ENCODE data around the gene LDHD. TPM values are rescaled to one million over a fixed set of nuclear protein-coding genes. Genes with fewer than 3 reads are reported as not detected.

The LDHD gene
- total and polyA plus RNA-seq, 2 of the 8 experiments (the other 6 are each of a cell fraction or from before 2014, with no cell fraction given): 14.9 to 18.2 TPM

DNA sequence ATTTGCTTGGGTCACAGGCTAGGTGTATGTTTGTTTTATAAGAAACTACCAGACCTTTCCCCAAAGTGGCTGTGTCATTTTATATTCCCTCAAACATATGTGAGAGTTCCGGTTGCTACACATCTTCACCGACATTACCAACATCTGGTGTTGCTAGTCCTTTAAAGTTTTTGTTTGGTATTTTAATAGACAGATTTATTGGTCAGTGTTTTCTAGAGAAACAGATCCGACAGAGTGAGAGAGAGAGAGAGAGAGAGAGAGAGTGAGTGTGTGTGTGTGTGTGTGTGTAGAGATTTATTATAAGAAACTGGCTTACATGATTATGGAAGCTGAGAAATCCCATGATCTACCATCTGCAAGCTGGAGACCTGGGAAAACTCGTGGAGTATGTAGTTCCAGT is 31.0 kb downstream of the LDHD start:
- CTCF ChIA-PET (ENCODE audit: partially characterized antibody): interaction anchor here (0.6 to 13.7 kb wide), 5 partner anchors 12 to 747 kb away, joined by 3 to 90 read pairs (median 6); no protein-coding TSS in a partner anchor

More for the DNA sequence above, 31.0 kb downstream of the LDHD start:
- H3K4me3 ChIP-seq (ENCODE audit: extremely low read depth in 1 of 4, insufficient read depth in 2 of 4, low read depth in 3 of 4, low read length in 4 of 4): no peak overlapping the region
- H3K23me2 ChIP-seq (ENCODE audit: low read depth, low read length): no peaks in the 10 kb centered on the region
- H3K9ac ChIP-seq (replicated peaks in 1 of 4; ENCODE audit: extremely low read depth in 1 of 4, low read depth in 3 of 4, low read length in 3 of 4): no peak overlapping the region
- no peaks in the 10 kb centered on the region for H3K9me3 ChIP-seq (ENCODE audit: insufficient read depth in 2 of 2, low read depth in 1 of 2, low read length in 1 of 2)
- no peak overlapping the region for H4K91ac ChIP-seq (replicated peaks; ENCODE audit: insufficient read length, low read length)
- H3K27ac ChIP-seq (ENCODE audit: low read depth, low read length): no peak overlapping the region
- no peak overlapping the region for H2BK20ac ChIP-seq (ENCODE audit: low read length)
- H2BK120ac ChIP-seq (replicated peaks; ENCODE audit: low read depth, low read length): no peak overlapping the region
- no peaks in the 10 kb centered on the region; a peak in 1 of 8 replicates for H3K36me3 ChIP-seq (ENCODE audit: control insufficient read depth in 2 of 4, insufficient read depth in 4 of 4, low read length in 3 of 4)
- 84% methylated on average over 4 of the region's 4 CpGs; no CpG with 5 or more reads in 1 of the 2 experiments for WGBS, 2 experiments (ENCODE audit: extremely low coverage in 1 of 2, insufficient coverage in 1 of 2, insufficient read length in 1 of 2, insufficient replicate concordance in 2 of 2, low coverage in 1 of 2, low lambda C conversion rate in 2 of 2, missing lambda C conversion rate in 1 of 2)
- H4K8ac ChIP-seq (ENCODE audit: extremely low read depth, insufficient read depth, low read length): no peak overlapping the region
- H3K4ac ChIP-seq (replicated peaks; ENCODE audit: insufficient read length, low read depth, low read length): no peak overlapping the region
- no peak overlapping the region for H2BK15ac ChIP-seq (ENCODE audit: low read length)
- H3K56ac ChIP-seq (replicated peaks; ENCODE audit: insufficient read length, low read depth, low read length): no peak overlapping the region
- H2BK12ac ChIP-seq (ENCODE audit: low read depth, low read length): no peak overlapping the region
- no peak overlapping the region for H4K5ac ChIP-seq (ENCODE audit: insufficient read length, low read depth, low read length)
- peaks cover 4 to 17% of the 10 kb centered on the region in 2 experiments for H4K20me1 ChIP-seq (replicated peaks in 1 of 2; ENCODE audit: control insufficient read depth in 1 of 2, insufficient read depth in 2 of 2, low read length in 2 of 2)
- FAIRE-seq: no peak
- H2AFZ ChIP-seq (ENCODE audit: low read length): no peak overlapping the region
- H3K4me1 ChIP-seq (replicated peaks in 1 of 4; ENCODE audit: control insufficient read depth in 3 of 4, insufficient read depth in 4 of 4, low read length in 3 of 4): peaks cover 5 to 15% (median 13%) of the 10 kb centered on the region in 4 experiments
- H3K18ac ChIP-seq (ENCODE audit: extremely low read depth, low read length): no peak overlapping the region
- H3K14ac ChIP-seq (ENCODE audit: insufficient read length): no peak overlapping the region
- no peak for DNase-seq (ENCODE audit: low read depth in 1 of 2, low spot score in 2 of 2)
- no peak overlapping the region for H3K4me2 ChIP-seq (ENCODE audit: insufficient read depth in 1 of 2, low read depth in 2 of 2, low read length in 2 of 2)
- no peaks in the 10 kb centered on the region for H3K27me3 ChIP-seq (replicated peaks in 1 of 4; ENCODE audit: control insufficient read depth in 3 of 4, extremely low read depth in 1 of 4, insufficient read depth in 3 of 4, low read length in 3 of 4)
- no peak for TF ChIP-seq SP1 (IDR thresholded peaks at IDR 0.05; ENCODE audit: low read depth, low read length)
- H3K79me1 ChIP-seq (ENCODE audit: low read depth, low read length): peaks cover 12% of the 10 kb centered on the region; the same call in 1 of the 2 replicates
- POLR2A ChIA-PET (ENCODE audit: partially characterized antibody): interaction anchor here (1.4 kb wide), 1 partner anchor 26 kb away, joined by 3 read pairs; no protein-coding TSS in a partner anchor
- no peak overlapping the region for H2AK5ac ChIP-seq (ENCODE audit: low read depth, low read length)
- H3K79me2 ChIP-seq (ENCODE audit: control insufficient read depth in 1 of 2, insufficient read depth in 2 of 2, low read length in 2 of 2): peaks cover 3 to 93% of the 10 kb centered on the region in 2 experiments
- H3K23ac ChIP-seq (ENCODE audit: insufficient read length): no peak overlapping the region
- H2BK5ac ChIP-seq (ENCODE audit: low read depth, low read length): no peak overlapping the region

Measured in H1 (cell line).